Duodenal mucosa (tissue), 2 donors: Measurements from ENCODE around the gene AKT1.
"Not testable (repeated sequence)": the region's sequence is repeated elsewhere in the genome, so short reads cannot be mapped to it uniquely, and the experiment has no call there.

Experiments
- H3K27ac ChIP-seq: one replicate; pipeline ENCODE4 v1.7.0; 2013; ENCODE audit warnings: low read depth, low read length
- H3K27me3 ChIP-seq, 2 donors: one replicate each; pipeline ENCODE4 v1.7.0; 2013; ENCODE audit warnings: low read length in 2 of 2, control low read depth in 1 of 2; ENCODE audit not compliant: insufficient read depth in 2 of 2, control insufficient read depth in 1 of 2
- H3K36me3 ChIP-seq, 2 donors: one replicate each; pipeline ENCODE4 v1.7.0; 2013; ENCODE audit warnings: low read length in 2 of 2, control low read depth in 1 of 2; ENCODE audit not compliant: insufficient read depth in 2 of 2, control insufficient read depth in 1 of 2
- H3K4me1 ChIP-seq, 2 donors: one replicate each; pipeline ENCODE4 v1.7.0; 2013; ENCODE audit warnings: low read length in 2 of 2, control low read depth in 1 of 2; ENCODE audit not compliant: insufficient read depth in 2 of 2, control insufficient read depth in 1 of 2
- H3K4me3 ChIP-seq, 2 donors: one replicate each; pipeline ENCODE4 v1.7.0; 2013; ENCODE audit warnings: low read length in 2 of 2, low read depth in 1 of 2
- H3K9ac ChIP-seq, 2 donors: one replicate each; pipeline ENCODE4 v1.7.0; 2013; ENCODE audit warnings: low read length in 2 of 2, low read depth in 1 of 2
- H3K9me3 ChIP-seq, 2 donors: one replicate each; pipeline ENCODE4 v1.7.0; 2013; ENCODE audit warnings: low read length in 2 of 2, control low read depth in 1 of 2; ENCODE audit not compliant: control insufficient read depth in 1 of 2

AKT1 gene

DNA sequence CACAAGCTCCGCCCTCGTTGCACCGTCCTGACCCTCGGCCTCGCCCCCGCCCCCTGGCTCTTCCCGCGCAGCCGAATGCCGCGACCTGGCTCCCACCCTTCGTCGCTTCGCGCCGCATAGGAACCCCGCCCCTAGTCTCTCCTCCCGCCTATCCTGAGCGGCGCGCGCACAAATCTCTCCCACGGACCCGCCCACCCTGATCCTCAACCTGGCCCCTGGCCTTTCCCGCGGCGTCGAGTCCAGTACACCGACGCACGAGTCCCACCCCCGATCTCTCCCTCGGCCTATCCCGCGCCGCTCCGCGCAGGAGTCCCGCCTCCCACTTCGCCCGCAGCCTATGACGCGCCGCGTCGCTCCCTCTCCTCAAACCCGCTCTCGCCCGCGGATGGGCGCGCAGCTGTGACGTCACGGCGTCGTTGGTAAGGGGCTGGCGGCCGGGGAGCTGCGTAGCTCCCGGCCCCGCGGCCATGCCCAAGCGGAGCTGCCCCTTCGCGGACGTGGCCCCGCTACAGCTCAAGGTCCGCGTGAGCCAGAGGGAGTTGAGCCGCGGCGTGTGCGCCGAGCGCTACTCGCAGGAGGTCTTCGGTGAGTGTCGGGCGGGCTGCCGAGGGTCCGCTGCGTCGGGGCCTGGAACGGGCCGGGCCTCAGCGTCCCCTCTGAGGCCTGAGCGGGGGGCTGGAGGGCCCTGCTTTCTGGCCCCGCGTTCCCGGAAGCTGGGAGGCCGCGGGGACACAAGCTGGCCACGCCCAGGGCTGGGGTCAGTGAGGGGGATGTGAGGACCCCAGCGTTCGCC lies 42.6 kb downstream of the AKT1 start, which contains the start of gene SIVA1:
SIVA1 (plus strand) TSS at position 413 of the 793 bp plus-strand sequence; CDS start at position 468, 55 bp downstream.
- Histone ChIP-seq H3K4me3 (peak within 1 kb of the TSS; percentile 92 to 94), H3K36me3 (peaks cover 15 to 27% of the 10 kb centered on the region in 2 donors), H3K27me3 (no peaks in the 10 kb centered on the region), H3K4me1 (peaks cover 55 to 60% of the 10 kb centered on the region in 2 donors), H3K9ac (peak within 1 kb of the TSS; percentile 82 to 95), H3K27ac (peak within 1 kb of the TSS; percentile 73), H3K9me3 (no peaks in the 10 kb centered on the region)

DNA sequence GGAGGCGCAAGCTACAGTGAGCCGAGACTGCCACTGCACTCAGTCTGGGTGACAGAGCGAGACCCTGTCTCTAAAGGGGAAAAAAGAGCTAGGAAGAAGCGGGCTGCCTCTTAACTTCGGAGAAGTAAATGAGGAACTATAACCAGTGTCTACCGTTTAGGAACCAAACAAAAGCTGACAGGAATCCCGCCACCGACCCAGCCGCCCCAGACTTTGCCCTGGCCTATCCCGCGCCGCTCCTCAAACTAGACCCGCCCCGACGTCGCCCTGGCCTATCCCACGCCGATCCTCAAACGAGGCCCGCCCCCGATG lies 43.2 kb downstream of the AKT1 start:
- H3K4me1 ChIP-seq, result peaks cover 55 to 60% of the 10 kb centered on the region in 2 donors

GRCh38 chr14:104751539-104752422 lies 43.8 kb downstream of the AKT1 start:
- Histone ChIP-seq H3K27ac (peak overlapping the region; percentile 73), H3K36me3 (peaks cover 9 to 16% of the 10 kb centered on the region in 2 donors), H3K27me3 (no peaks in the 10 kb centered on the region), H3K9me3 (no peaks in the 10 kb centered on the region), H3K4me3 (peak overlapping the region; percentile 61 to 76), H3K4me1 (peaks cover 55 to 60% of the 10 kb centered on the region in 2 donors), H3K9ac (peak overlapping the region; percentile 54 to 77)

More for the DNA sequence above, 43.2 kb downstream of the AKT1 start:
- H3K9ac ChIP-seq, result peak overlapping the region; percentile 54 to 77
- peak overlapping the region; percentile 61 to 76 for H3K4me3 ChIP-seq
- H3K9me3 ChIP-seq, result no peaks in the 10 kb centered on the region
- H3K36me3 ChIP-seq, result peaks cover 14 to 22% of the 10 kb centered on the region in 2 donors
- peak overlapping the region; percentile 73 for H3K27ac ChIP-seq
- no peaks in the 10 kb centered on the region for H3K27me3 ChIP-seq

DNA sequence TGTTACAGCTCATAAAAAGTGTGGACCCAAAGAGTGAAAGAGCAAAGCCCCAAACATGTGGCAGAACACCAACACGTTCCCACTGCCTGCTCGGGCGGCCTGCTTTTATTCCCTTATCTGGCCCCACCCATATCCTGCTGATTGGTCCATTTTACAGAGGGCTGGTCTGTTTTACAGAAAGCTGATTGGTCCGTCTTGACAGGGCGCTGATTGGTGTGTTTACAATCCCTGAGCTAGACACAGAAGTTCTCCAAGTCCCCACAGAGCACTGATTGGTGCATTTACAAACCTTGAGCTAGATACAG lies 44.8 kb downstream of the AKT1 start:
- H3K36me3 ChIP-seq, H3K9ac ChIP-seq, H3K9me3 ChIP-seq, H3K27ac ChIP-seq, H3K4me3 ChIP-seq, H3K27me3 ChIP-seq: not testable (repeated sequence)
- H3K4me1 ChIP-seq, result peaks cover 58 to 59% of the 10 kb centered on the region in 2 donors

DNA sequence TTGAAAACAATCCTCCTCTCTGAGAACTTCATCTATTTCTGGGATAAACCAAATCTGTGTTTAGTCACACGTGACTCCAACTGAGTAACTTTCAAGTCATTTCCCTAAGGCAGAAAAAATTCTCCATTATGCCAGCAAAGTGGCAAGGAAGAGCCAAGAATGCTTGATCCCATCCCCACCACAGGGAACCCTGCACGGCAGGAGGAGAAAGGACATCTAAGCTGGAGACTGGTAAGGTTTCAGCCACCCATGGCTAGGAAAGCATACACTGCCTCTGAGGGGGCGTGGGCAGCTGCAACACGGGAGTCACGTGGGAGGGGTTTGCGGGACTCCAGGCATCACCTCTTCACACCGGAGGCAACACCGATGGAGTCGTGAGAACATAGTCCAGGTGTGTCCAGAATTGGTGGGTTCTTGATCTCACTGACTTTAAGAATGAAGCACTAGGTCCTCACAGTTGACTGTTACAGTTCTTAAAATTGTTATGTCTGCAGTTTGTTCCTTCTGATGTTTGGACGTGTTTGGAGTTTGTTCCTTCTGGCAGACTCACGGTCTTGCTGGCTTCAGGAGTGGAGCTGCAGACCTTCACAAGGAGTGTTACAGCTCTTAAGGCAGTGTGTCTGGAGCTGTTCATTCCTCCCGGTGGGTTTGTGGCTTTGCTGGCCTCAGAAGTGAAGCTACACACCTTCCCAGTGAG lies 45.3 kb downstream of the AKT1 start:
- Histone ChIP-seq H3K36me3 (peaks cover 0 to 1% of the 10 kb centered on the region in 2 donors), H3K27me3 (no peaks in the 10 kb centered on the region), H3K4me3 (no peak overlapping the region), H3K4me1 (peaks cover 54 to 55% of the 10 kb centered on the region in 2 donors), H3K9me3 (no peaks in the 10 kb centered on the region), H3K9ac (peak overlapping the region; percentile 13 to 63), H3K27ac (no peak overlapping the region)

DNA sequence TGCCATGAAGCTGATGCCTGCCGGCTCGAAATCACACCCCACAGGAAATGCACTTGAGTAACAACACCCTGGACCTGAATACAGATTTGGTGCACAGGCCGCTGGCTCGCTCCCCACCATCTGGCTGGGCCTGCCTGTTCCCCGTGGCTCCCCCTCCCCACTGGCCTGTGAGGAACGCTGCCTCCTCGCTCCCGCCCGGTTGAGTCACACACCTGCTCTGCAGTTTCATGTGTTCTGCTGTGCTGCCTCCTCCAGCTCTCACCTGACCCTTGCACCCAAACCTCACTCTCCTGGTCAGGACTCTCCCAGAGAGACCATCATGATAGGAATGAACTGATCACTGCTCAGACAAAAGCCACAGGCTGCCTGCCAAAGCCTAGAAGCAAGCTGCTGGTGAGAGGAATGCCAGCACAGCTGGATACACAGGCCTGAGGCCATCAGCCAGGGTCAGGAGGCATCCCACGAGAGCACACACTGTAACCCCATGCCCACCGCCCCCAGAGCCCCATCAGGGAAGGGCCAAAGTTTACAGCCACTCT lies 46.4 kb downstream of the AKT1 start:
- peak overlapping the region; percentile 26 for H3K27ac ChIP-seq
- peak overlapping the region in 1 of 2 donors; percentile 32 for H3K4me3 ChIP-seq
- no peaks in the 10 kb centered on the region for H3K27me3 ChIP-seq
- H3K9me3 ChIP-seq, result no peaks in the 10 kb centered on the region
- peak overlapping the region; percentile 14 to 63 for H3K9ac ChIP-seq
- H3K4me1 ChIP-seq, result peaks cover 44 to 45% of the 10 kb centered on the region in 2 donors
- H3K36me3 ChIP-seq, result peaks cover 0 to 4% of the 10 kb centered on the region in 2 donors

- peaks cover 0 to 4% of the 10 kb centered on the region in 2 donors for H3K36me3 ChIP-seq
- no peak overlapping the region for H3K27ac ChIP-seq
- H3K4me1 ChIP-seq, result peaks cover 36 to 39% of the 10 kb centered on the region in 2 donors
- no peaks in the 10 kb centered on the region for H3K27me3 ChIP-seq
- no peaks in the 10 kb centered on the region for H3K9me3 ChIP-seq
- no peak overlapping the region for H3K9ac ChIP-seq
- H3K4me3 ChIP-seq, result no peak overlapping the region
These were observed 47.7 kb downstream of the AKT1 start for GRCh38 chr14:104747876-104748275.

GRCh38 chr14:104746934-104747481 lies 48.5 kb downstream of the AKT1 start:
- H3K4me1 ChIP-seq, result peaks cover 33 to 35% of the 10 kb centered on the region in 2 donors
- H3K9ac ChIP-seq, result no peak overlapping the region
- H3K36me3 ChIP-seq, result peaks cover 0 to 4% of the 10 kb centered on the region in 2 donors
- no peaks in the 10 kb centered on the region for H3K27me3 ChIP-seq
- no peak overlapping the region for H3K4me3 ChIP-seq
- no peaks in the 10 kb centered on the region for H3K9me3 ChIP-seq
- H3K27ac ChIP-seq, result no peak overlapping the region

- H3K27ac ChIP-seq, result no peak overlapping the region
- H3K4me1 ChIP-seq, result peaks cover 31 to 34% of the 10 kb centered on the region in 2 donors
- H3K36me3 ChIP-seq, result peaks cover 0 to 4% of the 10 kb centered on the region in 2 donors
These were observed 49.4 kb downstream of the AKT1 start for GRCh38 chr14:104746071-104746545.

More at GRCh38 chr14:104746071-104746545, 49.4 kb downstream of the AKT1 start:
- Histone ChIP-seq H3K9ac (no peak overlapping the region), H3K4me3 (no peak overlapping the region), H3K27me3 (no peaks in the 10 kb centered on the region), H3K9me3 (no peaks in the 10 kb centered on the region)
